K562 (cell line): ENCODE data around the gene MYOG. TPM values are rescaled to one million over a fixed set of nuclear protein-coding genes. Genes with fewer than 3 reads are reported as not detected.
A peak's percentile ranks its signal among the peaks of the same experiment; 100 is the strongest.

Experiments
- CREB5 ChIP-seq: fragments of 250-450 bp; sonication (Bioruptor Pico); IDR thresholded peaks from 2 replicates; pipeline ENCODE4 v1.5.0; 2020; ENCODE audit warnings: mild to moderate bottlenecking
- CTBP1 ChIP-seq: fragments of 450-650 bp; IDR thresholded peaks from 2 replicates; pipeline ENCODE4 v1.6.1; 2016; ENCODE audit warnings: borderline replicate concordance
- CTCFL ChIP-seq: IDR thresholded peaks from 2 replicates; pipeline ENCODE4 v1.6.1; 2011; ENCODE audit warnings: borderline replicate concordance, low read depth, mild to moderate bottlenecking, moderate library complexity, low read length; ENCODE audit not compliant: insufficient read depth, poor library complexity, severe bottlenecking
- EWSR1 ChIP-seq: fragments of 450-650 bp; IDR thresholded peaks from 2 replicates; pipeline ENCODE4 v1.6.1; 2018; ENCODE audit warnings: borderline replicate concordance, mild to moderate bottlenecking, low read depth, moderate library complexity; ENCODE audit not compliant: partially characterized antibody
- NRF1 ChIP-seq, 2 experiments: fragments of 450-650 bp; IDR thresholded peaks in 1 of 2; conservative IDR thresholded peaks in 1 of 2; 2 replicates each; pipeline ENCODE4 v1.6.1; 2014; ENCODE audit warnings: mild to moderate bottlenecking in 2 of 2
- POLR2AphosphoS5 ChIP-seq: IDR thresholded peaks from 2 replicates; pipeline ENCODE4 v1.6.1; 2011; ENCODE audit warnings: mild to moderate bottlenecking, low read depth, low read length, moderate library complexity; ENCODE audit not compliant: control insufficient read depth, insufficient read depth
- ZBTB9 ChIP-seq: fragments of 450-650 bp; formaldehyde crosslinking; IDR thresholded peaks from 2 replicates; pipeline ENCODE4 v1.4.0; 2020; ENCODE audit warnings: mild to moderate bottlenecking, moderate library complexity
- ZNF408 ChIP-seq: fragments of 250-450 bp; sonication (Bioruptor Pico); IDR thresholded peaks from 2 replicates; pipeline ENCODE4 v1.4.0; 2020; ENCODE audit warnings: low read depth, mild to moderate bottlenecking, moderate library complexity
- polyA plus RNA-seq, 8 experiments: library from polyadenylated mRNA; depleted of rRNA in 4 of 8; stranded (reverse) in 5 of 8; unstranded in 3 of 8; fragments of >200 nt; fragmentation: Nextera tagmentation in 2 of 8; fragmentation: Illumina TruSeq in 1 of 8; extraction: Ambion mirVana in 2 of 8; extraction: Trizol in 1 of 8; gene quantifications; 2 replicates each; pipeline versions ENCODE4 v1.2.1 to v1.2.3, GENCODE V29; 2011 to 2014; ENCODE audit warnings: inconsistent platforms in 1 of 8, missing spikeins in 1 of 8
- total RNA-seq, 7 experiments: library from RNA; depleted of rRNA in 6 of 7; stranded (reverse); fragments of >200 nt in 6 of 7; fragmentation: Illumina TruSeq in 2 of 7; extraction: Trizol in 2 of 7; gene quantifications; 2 replicates each; pipeline versions ENCODE4 v1.2.1 to v1.2.3, GENCODE V29; 2011 to 2021; ENCODE audit warnings: low replicate concordance in 1 of 7
- TF ChIP-seq, protein P1 (sequence below), 3 experiments: IDR thresholded peaks in 2 of 3; conservative IDR thresholded peaks in 1 of 3; 2 replicates each; pipeline ENCODE4 v1.5.1; 2011 to 2012; ENCODE audit warnings: low read length in 3 of 3, mild to moderate bottlenecking in 3 of 3, control low read depth in 2 of 3, improper control_type of control experiment in 1 of 3, inconsistent platforms in 1 of 3, low read depth in 1 of 3, mixed read lengths in 1 of 3, moderate library complexity in 1 of 3; ENCODE audit not compliant: insufficient read depth in 2 of 3
- TF ChIP-seq, protein P2 (sequence below): fragments of 450-650 bp; IDR thresholded peaks from 2 replicates; pipeline ENCODE4 v1.6.1; 2017; ENCODE audit warnings: antibody characterized with exemption, mild to moderate bottlenecking
- TF ChIP-seq, protein P3 (sequence below), 2 experiments: IDR thresholded peaks; 2 replicates each; pipeline ENCODE4 v1.6.1; 2011; ENCODE audit warnings: borderline replicate concordance in 1 of 2, control low read depth in 1 of 2, low read depth in 1 of 2, low read length in 1 of 2, mild to moderate bottlenecking in 1 of 2, mixed read lengths in 1 of 2, moderate library complexity in 1 of 2; ENCODE audit not compliant: insufficient read depth in 1 of 2, insufficient read length in 1 of 2, poor library complexity in 1 of 2, severe bottlenecking in 1 of 2; ENCODE audit errors: extremely low read depth in 1 of 2
- TF ChIP-seq, protein P4 (sequence below): sonication (generic); formaldehyde crosslinking; IDR thresholded peaks from 2 replicates; pipeline ENCODE4 v1.9.0; 2022; ENCODE audit warnings: mild to moderate bottlenecking, missing genetic modification reagents

Gene MYOG
- total and polyA plus RNA-seq, 9 of the 15 experiments (the other 6 are each of a cell fraction or from before 2014, with no cell fraction given): not detected

DNA sequence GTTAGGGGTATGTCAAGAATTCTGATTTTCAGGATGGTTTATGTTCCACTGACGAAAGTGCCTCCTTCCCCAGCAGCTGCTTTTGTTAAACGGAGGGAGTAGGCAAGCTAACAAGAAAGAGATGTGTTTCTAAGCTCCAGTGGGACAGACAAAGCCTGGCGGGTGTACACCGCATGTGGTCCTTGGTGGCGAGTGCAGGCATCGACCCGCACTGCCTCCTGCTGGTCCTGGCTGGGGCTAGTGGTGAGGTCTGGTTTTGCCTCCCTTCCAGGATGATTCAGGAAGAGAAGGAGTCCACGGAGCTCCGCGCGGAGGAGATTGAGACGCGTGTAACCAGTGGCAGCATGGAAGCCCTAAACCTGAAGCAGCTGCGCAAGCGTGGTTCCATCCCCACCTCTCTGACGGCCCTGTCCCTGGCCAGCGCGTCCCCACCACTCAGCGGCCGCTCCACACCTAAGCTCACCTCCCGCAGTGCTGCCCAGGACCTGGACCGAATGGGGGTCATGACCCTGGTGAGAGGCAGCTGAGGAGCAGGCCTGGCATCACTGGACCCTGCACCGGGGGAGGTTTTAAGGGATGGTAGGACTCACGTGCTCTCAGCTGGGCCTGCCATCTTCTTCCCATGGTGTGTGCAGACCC lies 30.5 kb downstream of the MYOG start (continued):
- no peak for TF ChIP-seq CREB5 (CRISPR knock-in tag)
- no peak for TF ChIP-seq ZBTB9 (CRISPR knock-in tag)
- TF ChIP-seq NRF1 (conservative IDR thresholded peaks at IDR 0.05 in 1 of 2, IDR thresholded peaks at IDR 0.05 in 1 of 2): peak; percentile 39 to 56; a peak in 3 of 4 replicates
- TF ChIP-seq, protein P1, sequence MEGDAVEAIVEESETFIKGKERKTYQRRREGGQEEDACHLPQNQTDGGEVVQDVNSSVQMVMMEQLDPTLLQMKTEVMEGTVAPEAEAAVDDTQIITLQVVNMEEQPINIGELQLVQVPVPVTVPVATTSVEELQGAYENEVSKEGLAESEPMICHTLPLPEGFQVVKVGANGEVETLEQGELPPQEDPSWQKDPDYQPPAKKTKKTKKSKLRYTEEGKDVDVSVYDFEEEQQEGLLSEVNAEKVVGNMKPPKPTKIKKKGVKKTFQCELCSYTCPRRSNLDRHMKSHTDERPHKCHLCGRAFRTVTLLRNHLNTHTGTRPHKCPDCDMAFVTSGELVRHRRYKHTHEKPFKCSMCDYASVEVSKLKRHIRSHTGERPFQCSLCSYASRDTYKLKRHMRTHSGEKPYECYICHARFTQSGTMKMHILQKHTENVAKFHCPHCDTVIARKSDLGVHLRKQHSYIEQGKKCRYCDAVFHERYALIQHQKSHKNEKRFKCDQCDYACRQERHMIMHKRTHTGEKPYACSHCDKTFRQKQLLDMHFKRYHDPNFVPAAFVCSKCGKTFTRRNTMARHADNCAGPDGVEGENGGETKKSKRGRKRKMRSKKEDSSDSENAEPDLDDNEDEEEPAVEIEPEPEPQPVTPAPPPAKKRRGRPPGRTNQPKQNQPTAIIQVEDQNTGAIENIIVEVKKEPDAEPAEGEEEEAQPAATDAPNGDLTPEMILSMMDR (IDR thresholded peaks at IDR 0.05 in 2 of 3, conservative IDR thresholded peaks at IDR 0.05 in 1 of 3; ENCODE audit: insufficient read depth in 2 of 3, low read depth in 1 of 3, low read length in 3 of 3): peak; percentile 59 to 86 (median 66)
- no peak for TF ChIP-seq POLR2AphosphoS5
- peak; percentile 16; the same call in 1 of the 2 replicates for TF ChIP-seq CTBP1
- peak; percentile 94 for TF ChIP-seq CTCFL
- TF ChIP-seq, protein P2, sequence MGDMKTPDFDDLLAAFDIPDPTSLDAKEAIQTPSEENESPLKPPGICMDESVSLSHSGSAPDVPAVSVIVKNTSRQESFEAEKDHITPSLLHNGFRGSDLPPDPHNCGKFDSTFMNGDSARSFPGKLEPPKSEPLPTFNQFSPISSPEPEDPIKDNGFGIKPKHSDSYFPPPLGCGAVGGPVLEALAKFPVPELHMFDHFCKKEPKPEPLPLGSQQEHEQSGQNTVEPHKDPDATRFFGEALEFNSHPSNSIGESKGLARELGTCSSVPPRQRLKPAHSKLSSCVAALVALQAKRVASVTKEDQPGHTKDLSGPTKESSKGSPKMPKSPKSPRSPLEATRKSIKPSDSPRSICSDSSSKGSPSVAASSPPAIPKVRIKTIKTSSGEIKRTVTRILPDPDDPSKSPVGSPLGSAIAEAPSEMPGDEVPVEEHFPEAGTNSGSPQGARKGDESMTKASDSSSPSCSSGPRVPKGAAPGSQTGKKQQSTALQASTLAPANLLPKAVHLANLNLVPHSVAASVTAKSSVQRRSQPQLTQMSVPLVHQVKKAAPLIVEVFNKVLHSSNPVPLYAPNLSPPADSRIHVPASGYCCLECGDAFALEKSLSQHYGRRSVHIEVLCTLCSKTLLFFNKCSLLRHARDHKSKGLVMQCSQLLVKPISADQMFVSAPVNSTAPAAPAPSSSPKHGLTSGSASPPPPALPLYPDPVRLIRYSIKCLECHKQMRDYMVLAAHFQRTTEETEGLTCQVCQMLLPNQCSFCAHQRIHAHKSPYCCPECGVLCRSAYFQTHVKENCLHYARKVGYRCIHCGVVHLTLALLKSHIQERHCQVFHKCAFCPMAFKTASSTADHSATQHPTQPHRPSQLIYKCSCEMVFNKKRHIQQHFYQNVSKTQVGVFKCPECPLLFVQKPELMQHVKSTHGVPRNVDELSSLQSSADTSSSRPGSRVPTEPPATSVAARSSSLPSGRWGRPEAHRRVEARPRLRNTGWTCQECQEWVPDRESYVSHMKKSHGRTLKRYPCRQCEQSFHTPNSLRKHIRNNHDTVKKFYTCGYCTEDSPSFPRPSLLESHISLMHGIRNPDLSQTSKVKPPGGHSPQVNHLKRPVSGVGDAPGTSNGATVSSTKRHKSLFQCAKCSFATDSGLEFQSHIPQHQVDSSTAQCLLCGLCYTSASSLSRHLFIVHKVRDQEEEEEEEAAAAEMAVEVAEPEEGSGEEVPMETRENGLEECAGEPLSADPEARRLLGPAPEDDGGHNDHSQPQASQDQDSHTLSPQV: no peak
- no peak for TF ChIP-seq EWSR1
- TF ChIP-seq, protein P3, sequence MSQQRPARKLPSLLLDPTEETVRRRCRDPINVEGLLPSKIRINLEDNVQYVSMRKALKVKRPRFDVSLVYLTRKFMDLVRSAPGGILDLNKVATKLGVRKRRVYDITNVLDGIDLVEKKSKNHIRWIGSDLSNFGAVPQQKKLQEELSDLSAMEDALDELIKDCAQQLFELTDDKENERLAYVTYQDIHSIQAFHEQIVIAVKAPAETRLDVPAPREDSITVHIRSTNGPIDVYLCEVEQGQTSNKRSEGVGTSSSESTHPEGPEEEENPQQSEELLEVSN (IDR thresholded peaks at IDR 0.05; ENCODE audit: borderline replicate concordance in 1 of 2, extremely low read depth in 1 of 2, insufficient read depth in 1 of 2, insufficient read length in 1 of 2, low read depth in 1 of 2, low read length in 1 of 2, poor library complexity in 1 of 2, severe bottlenecking in 1 of 2): peak in 1 of 2 experiments; percentile 54
- TF ChIP-seq, protein P4, sequence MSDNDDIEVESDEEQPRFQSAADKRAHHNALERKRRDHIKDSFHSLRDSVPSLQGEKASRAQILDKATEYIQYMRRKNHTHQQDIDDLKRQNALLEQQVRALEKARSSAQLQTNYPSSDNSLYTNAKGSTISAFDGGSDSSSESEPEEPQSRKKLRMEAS (CRISPR knock-in tag): peak; percentile 64
- TF ChIP-seq ZNF408 (CRISPR knock-in tag): no peak
